Fibroblast of skin of scalp (primary cell): Measurements from ENCODE around the gene ARL6IP4. TPM values are rescaled to one million over a fixed set of nuclear protein-coding genes. Genes with fewer than 3 reads are reported as not detected.

Experiments
- DNase-seq: peaks from one replicate; pipeline ENCODE4 v3.0.0-alpha.2; 2013
- polyA plus RNA-seq, 2 experiments: library from polyadenylated mRNA; unstranded; fragments of 120-200 nt; gene quantifications; one replicate each; pipeline ENCODE4 v1.2.1, GENCODE V29; 2013; ENCODE audit not compliant: insufficient read length in 2 of 2

ARL6IP4 gene
- polyA plus RNA-seq (2013, experiment 1 of 2; ENCODE audit: insufficient read length): 228 TPM
- polyA plus RNA-seq (2013, experiment 2 of 2; ENCODE audit: insufficient read length): 231 TPM

DNA sequence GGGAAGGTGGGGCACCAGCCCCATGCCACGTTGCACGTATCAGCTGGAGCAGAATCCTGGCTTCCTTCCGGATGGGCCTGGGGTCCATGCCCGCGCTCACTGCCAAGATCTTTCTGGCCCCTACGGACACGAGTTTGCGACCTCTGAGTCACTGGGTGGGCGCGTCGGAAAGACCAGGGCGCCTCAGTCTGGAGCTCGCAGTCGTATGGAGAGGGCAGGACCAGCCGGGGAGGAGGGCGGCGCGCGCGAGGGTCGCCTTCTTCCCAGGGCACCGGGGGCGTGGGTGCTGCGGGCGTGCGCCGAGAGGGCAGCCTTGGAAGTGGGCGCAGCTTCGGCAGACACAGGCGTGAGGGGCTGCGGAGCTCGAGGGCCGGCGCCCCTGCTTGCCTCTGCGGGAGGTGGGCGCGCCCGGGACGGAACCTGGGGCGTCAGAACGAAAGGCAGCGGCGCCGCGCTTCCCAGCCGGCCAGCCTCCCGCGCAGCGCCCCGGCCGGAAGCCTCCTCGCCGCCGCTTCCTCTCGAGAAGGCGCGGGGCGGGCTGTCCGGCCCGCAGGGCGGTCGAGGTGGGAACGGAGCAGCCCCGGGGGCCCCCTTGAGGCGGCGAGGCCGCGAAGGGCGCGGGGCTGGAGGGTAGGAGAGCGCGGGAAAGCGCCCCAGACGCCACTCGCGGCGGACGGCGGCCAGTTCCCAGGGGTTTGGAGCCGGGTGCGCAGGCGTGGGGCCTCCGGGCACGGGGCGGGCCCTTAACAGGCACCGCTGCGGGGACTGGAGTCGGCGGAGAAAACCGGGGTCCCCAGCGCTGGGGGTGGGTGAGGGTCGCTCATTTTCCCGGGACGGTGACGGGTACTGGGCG lies at the start of gene ARL6IP4:
Gene ARL6IP4, plus strand, starts transcription at position 499 of the 853 bp plus-strand sequence. CDS start 459 bp downstream, outside the sequence.
- peak; percentile 68 for DNase-seq

GRCh38 chr12:122932207-122932606 lies 48.3 kb upstream of the ARL6IP4 start:
- DNase-seq: no peak

DNA sequence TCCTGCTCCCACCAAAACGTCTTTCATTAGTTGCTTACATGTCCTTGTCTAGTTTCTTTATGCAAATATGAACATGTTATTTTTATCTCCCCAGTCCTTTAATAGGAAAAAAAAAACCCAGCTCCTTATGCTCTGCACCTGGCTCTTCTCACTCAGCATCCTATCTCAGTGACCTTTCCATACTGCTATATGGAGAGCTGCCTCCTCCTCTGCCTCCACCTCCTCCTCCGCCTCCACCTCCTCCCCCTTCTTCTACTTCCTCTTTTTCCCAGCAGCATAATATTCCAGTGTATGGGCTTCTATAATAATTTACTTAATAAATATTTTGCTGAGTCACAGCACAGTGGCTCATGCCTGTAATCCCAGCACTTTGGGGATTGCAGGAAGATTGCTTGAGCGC lies 45.8 kb upstream of the ARL6IP4 start:
- DNase-seq: no peak

- DNase-seq: no peak
These were observed 45.2 kb upstream of the ARL6IP4 start for GRCh38 chr12:122935318-122935717.

DNA sequence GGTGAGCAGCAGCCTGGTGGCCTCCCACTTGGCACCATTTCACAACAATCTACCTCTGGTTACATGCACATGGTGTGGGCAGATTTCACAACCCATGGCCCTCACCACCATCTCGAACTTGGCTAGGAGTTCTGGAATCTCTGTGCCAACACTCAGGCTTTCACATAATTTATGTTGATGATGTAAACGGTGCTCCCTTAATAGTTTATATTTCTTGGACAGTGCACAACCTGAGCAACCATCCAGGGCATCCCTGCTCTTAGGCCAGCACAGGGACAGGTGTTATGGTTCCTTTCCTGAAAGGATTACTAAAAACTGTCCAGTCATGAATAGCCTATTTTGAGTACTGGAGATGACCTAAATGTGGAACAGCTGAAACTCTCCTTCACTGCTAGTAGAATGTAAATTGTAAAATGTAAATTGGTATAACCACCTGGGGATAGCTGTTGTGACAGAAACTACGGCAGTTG lies 42.8 kb upstream of the ARL6IP4 start:
- no peak for DNase-seq

DNA sequence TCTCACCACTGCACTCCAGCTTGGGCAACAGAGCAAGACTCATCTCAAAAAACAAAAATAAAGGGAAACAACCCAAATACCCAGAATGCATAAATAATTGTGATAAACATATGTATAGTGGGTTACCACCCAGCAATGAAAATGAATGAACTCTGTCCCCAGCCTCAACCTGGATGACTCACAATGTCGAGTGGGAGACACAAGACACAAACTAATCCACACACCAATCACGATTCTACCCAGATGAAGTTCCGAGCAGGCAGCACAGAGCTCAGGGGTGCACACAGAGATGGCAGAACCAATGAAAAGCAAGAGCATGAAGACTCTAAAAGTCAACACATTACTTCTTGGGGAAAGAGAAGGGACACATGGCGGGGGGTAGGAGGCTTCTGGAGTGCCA lies 41.4 kb upstream of the ARL6IP4 start:
- no peak for DNase-seq

GRCh38 chr12:122941351-122941750 lies 39.1 kb upstream of the ARL6IP4 start:
- DNase-seq: peak; percentile 44

- no peak for DNase-seq
These were observed 37.8 kb upstream of the ARL6IP4 start for GRCh38 chr12:122942637-122943036.

GRCh38 chr12:122943196-122943595 lies 37.3 kb upstream of the ARL6IP4 start:
- no peak for DNase-seq

DNA sequence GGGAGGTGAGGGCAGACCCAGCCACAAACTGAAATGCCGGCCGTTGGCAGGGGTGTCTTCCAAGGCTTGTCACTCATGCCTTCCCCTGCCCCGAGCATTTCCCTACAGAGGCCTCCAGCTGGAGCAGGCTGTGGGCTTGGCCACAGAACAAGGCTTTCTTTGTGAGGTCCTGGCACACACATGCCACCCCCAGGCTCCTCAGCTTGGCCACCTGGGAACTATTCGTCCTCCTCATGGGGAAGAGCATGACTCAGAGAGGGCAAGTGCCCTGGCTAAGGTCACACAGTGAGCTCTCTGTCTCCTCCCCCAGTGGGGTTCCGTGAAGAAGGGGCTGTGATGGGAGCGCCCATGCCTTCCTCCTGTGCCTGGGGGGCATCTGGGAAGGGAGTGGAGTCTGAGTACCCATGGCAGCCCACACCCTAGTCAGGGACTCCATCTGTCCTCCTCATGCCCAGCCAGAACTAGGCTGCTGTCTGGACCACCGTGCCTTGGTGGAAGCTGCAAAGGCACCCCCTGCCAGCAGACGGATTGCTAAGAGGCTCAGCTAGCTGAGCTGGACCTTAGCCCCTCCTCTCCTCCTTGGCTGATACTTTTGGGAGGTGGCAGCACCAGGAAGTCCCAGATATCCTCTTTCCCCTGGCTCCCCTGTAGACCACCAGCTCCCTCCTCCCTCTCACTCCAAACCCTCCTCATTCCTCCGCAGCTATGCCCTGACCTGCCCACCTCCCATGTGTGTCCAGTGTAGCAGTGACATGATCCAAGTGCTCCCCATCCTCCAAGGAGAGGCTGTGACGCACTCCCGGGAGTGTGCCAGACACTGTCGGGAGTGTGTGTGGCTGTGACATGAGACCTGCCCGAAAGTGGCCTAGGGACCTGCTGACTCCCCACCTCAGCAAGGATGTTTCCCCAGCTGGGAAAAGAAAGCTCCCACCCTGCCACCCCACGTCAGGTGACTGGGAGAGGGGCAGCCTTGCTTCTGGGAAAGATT lies 35.6 kb upstream of the ARL6IP4 start:
- no peak for DNase-seq

GRCh38 chr12:122946690-122947341 lies 33.7 kb upstream of the ARL6IP4 start:
- DNase-seq: peak; percentile 99

DNA sequence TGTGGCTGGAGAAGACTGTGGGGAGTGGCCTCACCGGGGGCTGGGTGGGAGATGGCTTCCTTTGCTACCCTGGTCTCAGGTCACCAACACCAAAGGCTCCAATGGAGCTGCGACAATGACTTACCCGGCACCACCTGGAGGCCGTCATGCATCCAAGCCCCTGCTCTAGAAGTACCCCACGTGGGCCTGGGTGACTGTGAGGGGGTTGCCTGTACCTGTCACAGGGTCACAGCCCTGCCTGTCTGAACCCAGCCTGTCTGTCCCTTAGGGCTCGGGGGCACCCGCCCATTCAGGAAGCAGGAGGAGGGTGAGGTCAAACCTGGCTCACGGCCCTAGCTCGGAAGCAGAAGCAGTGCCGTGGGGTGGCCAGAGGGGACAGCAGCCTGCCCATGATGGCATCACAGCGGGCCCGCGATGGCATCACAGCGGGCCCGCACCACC lies 33.1 kb upstream of the ARL6IP4 start:
- DNase-seq: no peak

DNA sequence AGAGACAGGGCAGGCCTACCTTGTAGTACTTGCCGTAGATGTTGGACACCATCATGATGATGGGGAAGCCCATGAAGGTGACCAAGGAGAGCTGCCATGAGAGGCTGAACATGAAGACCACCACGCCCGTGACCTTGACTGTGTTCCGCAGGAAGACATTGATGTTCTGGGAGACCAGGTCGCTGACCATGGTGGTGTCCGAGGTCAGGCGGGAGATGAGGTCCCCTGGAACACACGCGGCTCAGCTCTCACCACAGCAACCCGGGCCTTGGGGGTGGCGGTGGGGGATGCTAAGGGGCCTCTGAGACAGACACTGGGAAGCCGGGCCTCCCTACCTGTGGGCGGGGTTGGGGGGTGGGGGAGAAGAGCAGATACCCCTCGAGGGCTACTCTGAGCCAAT lies 31.9 kb upstream of the ARL6IP4 start:
- no peak for DNase-seq

DNA sequence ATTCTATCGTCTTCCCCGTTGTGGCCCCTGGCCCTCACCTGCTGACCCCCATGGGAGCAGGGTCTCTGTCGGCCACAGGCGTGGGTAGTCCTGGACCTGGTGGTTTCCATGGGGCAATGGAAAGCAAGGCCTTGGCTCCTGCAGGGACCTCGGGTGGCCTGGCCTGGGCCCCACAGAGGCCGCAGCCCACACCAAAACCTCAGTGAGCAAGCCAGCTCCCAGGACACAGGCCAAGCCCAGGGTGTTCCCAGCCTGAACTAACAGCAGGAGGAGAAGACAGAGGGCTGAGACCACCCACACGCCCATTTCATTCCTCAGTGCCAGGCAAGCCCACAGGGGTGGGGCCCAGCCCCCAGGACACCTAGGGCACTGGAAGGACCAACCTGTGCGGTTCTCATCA lies 31.1 kb upstream of the ARL6IP4 start:
- no peak for DNase-seq

- no peak for DNase-seq
These were observed 30.4 kb upstream of the ARL6IP4 start for GRCh38 chr12:122949816-122950675.

- no peak for DNase-seq
These were observed 29.1 kb upstream of the ARL6IP4 start for GRCh38 chr12:122951406-122951805.

- DNase-seq: peak; percentile 71
These were observed 28.2 kb upstream of the ARL6IP4 start for GRCh38 chr12:122951979-122952892.

DNA sequence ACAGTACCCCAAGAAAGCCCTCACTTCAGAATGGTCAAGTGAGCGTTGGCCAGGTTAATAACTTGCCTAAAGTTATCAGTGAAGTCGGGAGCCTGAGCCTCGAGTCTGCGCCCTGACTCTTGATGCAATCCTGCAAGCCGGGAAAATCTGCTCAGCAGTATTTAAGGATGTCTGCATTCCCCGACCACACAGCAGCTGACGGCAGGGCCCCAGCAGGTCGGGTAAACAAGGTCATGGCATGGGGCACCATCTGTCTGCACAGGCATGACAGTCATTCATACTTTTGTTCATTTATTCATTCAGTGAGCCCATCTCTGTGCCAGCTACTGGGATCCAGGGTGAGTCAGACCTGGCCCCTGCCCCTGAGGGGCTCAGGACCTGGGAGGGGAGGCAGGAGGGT lies 25.3 kb upstream of the ARL6IP4 start:
- no peak for DNase-seq

DNA sequence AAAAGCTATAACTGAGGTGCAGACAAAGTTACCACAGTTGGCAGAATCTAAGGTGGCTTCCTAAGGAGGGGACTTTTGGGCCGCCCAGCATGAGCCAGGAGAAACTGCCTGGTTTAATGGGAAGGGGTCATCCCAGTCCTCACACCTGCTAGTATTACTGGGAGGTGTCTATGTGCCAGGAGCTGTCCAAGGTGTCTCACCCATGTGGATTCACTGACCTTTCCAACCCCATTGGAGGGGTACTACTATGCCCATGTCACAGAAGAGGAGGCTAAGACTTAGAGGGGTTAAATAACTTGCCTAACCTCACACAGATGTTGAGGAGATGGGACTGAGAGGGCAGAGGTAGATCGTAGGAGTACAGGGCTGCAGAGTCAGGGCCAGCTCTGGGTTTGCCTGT lies 24.4 kb upstream of the ARL6IP4 start:
- DNase-seq: no peak

- no peak for DNase-seq
These were observed 22.1 kb upstream of the ARL6IP4 start for GRCh38 chr12:122958198-122958888.
